HepG2 (cell line): ENCODE results near the gene DGCR8. TPM values are rescaled to one million over a fixed set of nuclear protein-coding genes. Genes with fewer than 3 reads are reported as not detected.

ENCODE experiments used
- ATF1 ChIP-seq: IDR thresholded peaks from 2 replicates; pipeline ENCODE4 v1.6.1; 2016; ENCODE audit warnings: mild to moderate bottlenecking, control low read depth
- ATF7 ChIP-seq, 2 experiments: fragments of 450-650 bp in 1 of 2; sonication (generic) in 1 of 2; formaldehyde crosslinking in 1 of 2; IDR thresholded peaks; 2 replicates each; pipeline versions ENCODE4 v1.4.0 to v1.6.1; 2016 to 2020; ENCODE audit warnings: antibody characterized with exemption in 1 of 2, mild to moderate bottlenecking in 1 of 2, missing genetic modification reagents in 1 of 2
- CC2D1A ChIP-seq: sonication (generic); formaldehyde crosslinking; IDR thresholded peaks from 2 replicates; pipeline ENCODE4 v1.8.1; 2023; ENCODE audit warnings: mild to moderate bottlenecking, missing genetic modification reagents
- E2F5 ChIP-seq: sonication (generic); formaldehyde crosslinking; conservative IDR thresholded peaks from 2 replicates; pipeline ENCODE4 v1.4.0; 2020; ENCODE audit warnings: missing genetic modification reagents
- EP300 ChIP-seq, 3 experiments: sonication (generic) in 1 of 3; formaldehyde crosslinking in 1 of 3; IDR thresholded peaks; 2 replicates each; pipeline versions ENCODE4 v1.5.1 to v1.6.1; 2011 to 2020; ENCODE audit warnings: low read depth in 2 of 3, low read length in 2 of 3, borderline replicate concordance in 1 of 3, improper control_type of control experiment in 1 of 3, mild to moderate bottlenecking in 1 of 3, missing genetic modification reagents in 1 of 3, moderate library complexity in 1 of 3
- GRHL1 ChIP-seq: sonication (generic); formaldehyde crosslinking; conservative IDR thresholded peaks from 2 replicates; pipeline ENCODE4 v1.8.0; 2022; ENCODE audit warnings: missing genetic modification reagents
- HOXA3 ChIP-seq: sonication (generic); formaldehyde crosslinking; IDR thresholded peaks from 2 replicates; pipeline ENCODE4 v1.5.0; 2020; ENCODE audit warnings: missing genetic modification reagents
- ISL2 ChIP-seq: sonication (generic); formaldehyde crosslinking; IDR thresholded peaks from 2 replicates; pipeline ENCODE4 v1.5.0; 2020; ENCODE audit warnings: missing genetic modification reagents
- NBN ChIP-seq: fragments of 450-650 bp; conservative IDR thresholded peaks from 2 replicates; pipeline ENCODE4 v1.6.1; 2017
- RCOR2 ChIP-seq: IDR thresholded peaks from 2 replicates; pipeline ENCODE4 v1.6.1; 2016; ENCODE audit warnings: missing biosample characterization, missing genetic modification reagents
- SALL1 ChIP-seq: sonication (generic); formaldehyde crosslinking; IDR thresholded peaks from 2 replicates; pipeline ENCODE4 v1.8.0; 2022; ENCODE audit warnings: mild to moderate bottlenecking, missing genetic modification reagents
- SNAPC4 ChIP-seq: sonication (generic); formaldehyde crosslinking; IDR thresholded peaks from 2 replicates; pipeline ENCODE4 v1.4.0; 2020; ENCODE audit warnings: mild to moderate bottlenecking, missing genetic modification reagents
- ZBED4 ChIP-seq: sonication (generic); formaldehyde crosslinking; IDR thresholded peaks from 2 replicates; pipeline ENCODE4 v1.4.0; 2020; ENCODE audit warnings: missing genetic modification reagents, borderline replicate concordance
- ZBTB7A ChIP-seq: sonication (generic); formaldehyde crosslinking; IDR thresholded peaks from 2 replicates; pipeline ENCODE4 v1.8.0; 2022; ENCODE audit warnings: mild to moderate bottlenecking, missing genetic modification reagents
- ZFP82 ChIP-seq: sonication (generic); formaldehyde crosslinking; IDR thresholded peaks from 2 replicates; pipeline ENCODE4 v1.5.1; 2020; ENCODE audit warnings: mild to moderate bottlenecking, missing genetic modification reagents, borderline replicate concordance
- ZFYVE20 ChIP-seq: sonication (generic); formaldehyde crosslinking; IDR thresholded peaks from 2 replicates; pipeline ENCODE4 v1.8.0; 2023; ENCODE audit warnings: low read depth, mild to moderate bottlenecking, moderate library complexity, missing genetic modification reagents, borderline replicate concordance
- ZNF431 ChIP-seq: sonication (generic); formaldehyde crosslinking; IDR thresholded peaks from 2 replicates; pipeline ENCODE4 v1.9.0; 2022; ENCODE audit warnings: missing genetic modification reagents, low read depth, mild to moderate bottlenecking, borderline replicate concordance
- ZSCAN25 ChIP-seq: sonication (generic); formaldehyde crosslinking; IDR thresholded peaks from 2 replicates; pipeline ENCODE4 v1.8.0; 2022; ENCODE audit warnings: mild to moderate bottlenecking, missing genetic modification reagents
- polyA plus RNA-seq, 8 experiments: library from polyadenylated mRNA; depleted of rRNA in 3 of 8; stranded (reverse) in 7 of 8; unstranded in 1 of 8; fragments of >200 nt; fragmentation: Illumina TruSeq in 4 of 8; extraction: Trizol in 4 of 8; gene quantifications; 2 replicates each; pipeline versions ENCODE4 v1.2.1 to v1.2.3, GENCODE V29; 2011 to 2016; ENCODE audit warnings: low read depth in 4 of 8, missing spikeins in 1 of 8, mixed read lengths in 1 of 8; ENCODE audit not compliant: insufficient read depth in 1 of 8
- total RNA-seq, 5 experiments: library from RNA; depleted of rRNA; stranded (reverse); fragments of >200 nt; fragmentation: Illumina TruSeq; extraction: Trizol; gene quantifications; 2 replicates each; pipeline ENCODE4 v1.2.3, GENCODE V29; 2016; ENCODE audit warnings: low read depth in 1 of 5

Gene DGCR8
- total and polyA plus RNA-seq, 2 of the 13 experiments (the other 11 are each of a cell fraction or from before 2014, with no cell fraction given): 10.2 to 23.2 TPM

GRCh38 chr22:20116376-20116950 is 36.4 kb downstream of the DGCR8 start (continued):
- TF ChIP-seq SNAPC4 (CRISPR knock-in tag) (0 out of 2 replicates have a peak, but pooled peaks have one; percentile 8), EP300 (IDR thresholded peaks at IDR 0.05; ENCODE audit: low read depth in 2 of 2, low read length in 2 of 2) (no peak), EP300 (CRISPR knock-in tag; IDR thresholded peaks at IDR 0.05; ENCODE audit: borderline replicate concordance) (no peak), ZSCAN25 (no peak), SALL1 (no peak), ZNF431 (CRISPR knock-in tag) (no peak), ZFP82 (CRISPR knock-in tag) (no peak), CC2D1A (no peak), RCOR2 (CRISPR knock-in tag) (no peak), NBN (no peak), ATF1 (CRISPR knock-in tag) (no peak), HOXA3 (CRISPR knock-in tag) (no peak), ZBED4 (CRISPR knock-in tag) (no peak), E2F5 (0 out of 2 replicates have a peak, but pooled peaks have one; percentile 3), GRHL1 (CRISPR knock-in tag) (no peak), ATF7 (IDR thresholded peaks at IDR 0.05) (no peak), ATF7 (CRISPR knock-in tag; IDR thresholded peaks at IDR 0.05) (no peak), ZFYVE20 (CRISPR knock-in tag) (no peak), ZBTB7A (CRISPR knock-in tag) (no peak), ISL2 (CRISPR knock-in tag) (no peak)
